H54 (cell line): ENCODE results near the gene MORN1.

Experiments
- DNase-seq: peaks from one replicate; pipeline ENCODE4 v3.0.0; 2011; ENCODE audit warnings: low spot score, mixed read lengths; ENCODE audit not compliant: insufficient read length
- FAIRE-seq: peaks from 3 replicates; lab custom pipeline; 2011; peaks lifted over from hg19 to GRCh38; lab: Jason Lieb, UNC
- POLR2A ChIP-seq: IDR thresholded peaks from 2 replicates; pipeline ENCODE4 v1.6.1; 2011; ENCODE audit warnings: low read depth, mild to moderate bottlenecking, low read length

MORN1 gene

GRCh38 chr1:2393471-2393877, 2.1 kb upstream of the MORN1 start:
- no peak for FAIRE-seq
- DNase-seq = no peak
- TF ChIP-seq POLR2A = no peak

- DNase-seq (no peak), FAIRE-seq (no peak)
- no peak for TF ChIP-seq POLR2A
These were observed 1.3 kb upstream of the MORN1 start for GRCh38 chr1:2392686-2393085.

GRCh38 chr1:2391931-2392509, 666 bp upstream of the MORN1 start:
- TF ChIP-seq POLR2A = no peak
- DNase-seq (no peak), FAIRE-seq (no peak)

DNA sequence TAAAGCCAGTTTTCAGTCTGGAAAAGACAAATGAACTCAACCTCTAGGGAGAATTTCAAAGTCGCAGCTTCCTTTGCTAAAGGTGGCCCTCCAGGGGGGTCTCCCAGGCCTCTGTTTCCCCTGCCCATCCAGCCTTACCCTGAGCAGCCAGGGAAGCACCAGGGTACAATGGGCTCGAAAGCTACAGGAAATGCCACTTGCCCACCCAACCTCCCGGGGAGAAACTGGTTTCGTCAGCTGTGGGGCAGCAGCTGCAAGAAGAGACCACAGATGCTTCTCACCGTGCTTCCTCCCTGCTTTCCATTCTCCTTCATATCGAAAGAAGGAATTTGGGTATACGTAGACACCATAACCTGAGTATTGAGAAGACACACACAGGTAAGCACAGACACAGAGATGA, 1.7 kb downstream of the MORN1 start:
- no peak for DNase-seq

GRCh38 chr1:2388004-2388913, 3.1 kb downstream of the MORN1 start:
- no peak for DNase-seq
- no peak for TF ChIP-seq POLR2A
- no peak for FAIRE-seq

More for the DNA sequence above, 1.7 kb downstream of the MORN1 start:
- no peak for FAIRE-seq
- TF ChIP-seq POLR2A = no peak

GRCh38 chr1:2386636-2387611, 4.4 kb downstream of the MORN1 start:
- FAIRE-seq (no peak), DNase-seq (no peak)
- TF ChIP-seq POLR2A = no peak

DNA sequence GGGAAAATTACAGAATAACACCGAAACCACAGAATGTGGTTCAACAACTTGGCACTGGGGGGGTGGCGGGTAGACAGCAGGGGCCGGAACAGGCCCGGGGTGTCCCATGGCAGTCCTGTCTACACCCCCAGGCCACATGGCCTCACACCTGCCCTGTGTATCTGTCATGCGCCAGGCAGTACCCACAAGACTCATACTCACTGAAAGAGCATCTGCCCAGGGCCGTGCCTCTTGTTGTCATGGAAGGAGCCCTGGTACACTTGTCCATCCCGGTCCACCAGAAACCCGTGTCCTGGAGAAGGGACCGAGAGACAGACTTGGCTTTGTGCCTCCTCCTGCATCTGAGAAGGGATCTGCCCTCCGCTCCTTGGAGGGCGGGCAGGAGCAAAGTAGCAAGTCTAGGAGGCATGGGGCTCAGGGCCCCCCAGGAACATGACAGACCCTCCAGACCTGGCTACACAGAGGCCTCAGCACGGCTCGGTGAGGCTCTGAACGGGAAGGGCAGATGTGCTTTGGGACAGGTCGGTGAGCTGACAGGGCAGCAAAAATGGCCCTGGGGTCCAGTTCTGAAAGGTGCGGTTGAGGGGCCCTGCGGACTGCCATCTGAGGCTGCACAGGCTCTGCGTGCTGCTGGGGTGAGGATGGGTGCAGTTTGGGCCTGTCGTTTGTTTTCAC, 5.6 kb downstream of the MORN1 start:
- TF ChIP-seq POLR2A = no peak
- FAIRE-seq = no peak
- no peak for DNase-seq

- FAIRE-seq (no peak), DNase-seq (no peak)
- no peak for TF ChIP-seq POLR2A
These were observed 6.3 kb downstream of the MORN1 start for GRCh38 chr1:2384941-2385481.

GRCh38 chr1:2384130-2384860, 7.1 kb downstream of the MORN1 start:
- DNase-seq (no peak), FAIRE-seq (no peak)
- TF ChIP-seq POLR2A = no peak

GRCh38 chr1:2383576-2383975, 7.8 kb downstream of the MORN1 start:
- DNase-seq = no peak
- FAIRE-seq = no peak
- TF ChIP-seq POLR2A = no peak

DNA sequence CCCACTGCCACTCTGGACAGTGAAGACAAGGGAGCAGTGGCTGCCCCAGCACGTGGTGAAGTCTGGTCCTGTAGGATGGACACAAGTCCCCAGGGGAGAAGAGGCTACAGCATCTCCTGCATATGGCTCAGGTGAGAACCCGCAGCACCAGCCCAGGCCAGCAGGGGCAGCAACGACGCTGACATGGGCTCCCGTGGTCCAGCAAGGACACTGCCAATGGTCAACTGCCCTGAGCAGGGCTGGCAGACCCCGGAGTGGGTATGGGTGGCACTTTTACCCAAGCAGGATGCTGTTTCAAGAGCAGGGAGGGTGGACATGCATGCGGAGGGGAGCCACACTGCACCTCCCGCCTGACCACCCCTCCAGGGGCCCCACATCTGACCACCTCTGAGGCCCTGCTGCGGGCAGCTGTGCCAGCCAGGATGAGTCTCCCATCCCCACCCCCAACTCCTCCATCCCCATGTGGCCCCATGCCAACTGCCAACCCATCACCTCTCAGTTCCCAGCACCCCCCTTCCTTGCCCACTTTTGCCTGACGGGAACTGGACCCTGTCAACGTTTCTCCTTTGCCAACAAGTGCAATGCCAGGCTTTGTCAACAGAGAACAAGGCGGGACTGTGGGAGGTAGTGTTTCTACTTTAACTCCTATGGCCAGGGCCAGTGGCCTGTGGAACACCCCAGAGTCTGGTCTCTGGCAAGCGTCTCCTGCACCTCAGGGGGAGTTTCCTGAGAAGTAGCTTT, 8.6 kb downstream of the MORN1 start:
- DNase-seq (peak; percentile 54), FAIRE-seq (no peak)
- no peak for TF ChIP-seq POLR2A
